Measurements from ENCODE around the gene SLC9A8. TPM values are rescaled to one million over a fixed set of nuclear protein-coding genes. Genes with fewer than 3 reads are reported as not detected.
A peak's percentile ranks its signal among the peaks of the same experiment; 100 is the strongest.

SLC9A8 gene
- total and polyA plus RNA-seq, 8 donors = 7.5 to 16.7 (median 8.8) TPM

GRCh38 chr20:49936153-49937026 is 123.8 kb downstream of the SLC9A8 start, which contains the start of gene RNF114:
Gene RNF114 (plus strand): TSS chr20:49936397. CDS start chr20:49936413, 16 bp downstream.
- TF ChIP-seq CTCF (IDR thresholded peaks at IDR 0.05) = peak in 1 of 2 donors; percentile 18
- H3K9me3 ChIP-seq = no peaks in the 10 kb centered on the region
- intact Hi-C loops (cut with DNase I) = no loop called here

DNA sequence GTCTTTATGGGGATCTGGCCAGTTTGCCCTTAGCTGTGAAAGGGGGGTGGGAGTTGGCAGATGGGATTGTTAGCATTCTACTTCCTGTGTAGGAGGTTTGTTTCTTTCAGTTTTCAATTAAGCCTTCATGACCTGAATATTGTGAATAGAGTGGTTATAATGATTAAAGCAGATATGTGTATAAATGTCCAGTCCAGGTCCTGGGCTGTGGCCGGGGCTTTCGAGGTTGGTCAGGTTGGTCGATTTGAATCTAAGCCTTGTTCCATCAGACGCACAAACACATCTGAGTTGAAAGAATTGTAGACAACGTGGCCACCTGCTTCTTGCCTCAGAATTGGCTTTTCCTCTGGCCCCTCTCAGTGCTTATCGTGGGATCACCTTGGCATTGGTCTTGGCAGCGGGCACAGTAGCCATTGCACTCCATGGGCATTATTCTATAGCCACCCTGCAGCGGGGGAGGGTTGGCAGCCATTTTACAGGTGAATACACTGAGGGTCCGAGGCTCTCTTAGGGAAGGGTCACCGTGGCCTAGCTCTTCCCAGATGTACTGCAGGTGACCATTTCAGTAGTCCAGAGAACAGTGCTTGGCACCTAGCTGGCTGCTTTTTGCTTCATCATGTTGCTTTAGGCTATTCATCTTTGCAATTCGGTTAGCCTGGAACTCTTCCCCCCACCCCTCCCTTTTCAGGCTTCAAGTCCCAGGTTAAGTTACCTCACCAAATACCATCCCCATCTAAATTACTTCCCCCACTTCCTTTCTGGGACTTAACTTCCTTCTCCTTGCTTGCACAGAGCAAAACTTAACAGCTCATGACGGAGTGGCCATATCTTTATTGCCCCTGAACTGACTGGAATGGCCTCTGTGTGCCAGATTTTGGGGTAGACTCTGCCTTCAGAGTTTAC is 124.7 kb downstream of the SLC9A8 start:
- Histone ChIP-seq H3K27ac (peak overlapping the region; percentile 91 to 93), H3K9me3 (no peaks in the 10 kb centered on the region), H3K4me1 (peaks cover 13 to 63% of the 10 kb centered on the region in 2 donors), H3K36me3 (peaks cover 0 to 29% of the 10 kb centered on the region in 2 donors), H3K4me3 (peak overlapping the region; percentile 93 to 100), H3K27me3 (no peaks in the 10 kb centered on the region)
- no peak for TF ChIP-seq CTCF (IDR thresholded peaks at IDR 0.05)
- peak in 1 of 4 donors; percentile 30 for DNase-seq
- ATAC-seq = peak; percentile 33
- intact Hi-C loops (cut with DNase I) = no loop called here

More at GRCh38 chr20:49936153-49937026, 123.8 kb downstream of the SLC9A8 start, which contains the start of gene RNF114:
- no peaks in the 10 kb centered on the region for H3K27me3 ChIP-seq
- peak; percentile 87 to 96 (median 92) for DNase-seq
- ATAC-seq = peak; percentile 96
- peak within 1 kb of the TSS; percentile 93 to 100 for H3K4me3 ChIP-seq
- peaks cover 13 to 54% of the 10 kb centered on the region in 2 donors for H3K4me1 ChIP-seq
- peak within 1 kb of the TSS; percentile 91 to 93 for H3K27ac ChIP-seq
- peaks cover 0 to 20% of the 10 kb centered on the region in 2 donors for H3K36me3 ChIP-seq

- ATAC-seq = no peak
- peak in 2 of 4 donors; percentile 53 to 66 for DNase-seq
- intact Hi-C loops (cut with DNase I) = no loop called here
- H3K27ac ChIP-seq = peak overlapping the region in 1 of 2 donors; percentile 93
- no peak for TF ChIP-seq CTCF (IDR thresholded peaks at IDR 0.05)
- no peaks in the 10 kb centered on the region for H3K9me3 ChIP-seq
- H3K27me3 ChIP-seq = no peaks in the 10 kb centered on the region
- H3K4me3 ChIP-seq = peak overlapping the region in 1 of 2 donors; percentile 93
- peaks cover 0 to 41% of the 10 kb centered on the region in 2 donors for H3K36me3 ChIP-seq
- H3K4me1 ChIP-seq = peaks cover 13 to 68% of the 10 kb centered on the region in 2 donors
Measured at GRCh38 chr20:49938173-49939163, 125.8 kb downstream of the SLC9A8 start.

DNA sequence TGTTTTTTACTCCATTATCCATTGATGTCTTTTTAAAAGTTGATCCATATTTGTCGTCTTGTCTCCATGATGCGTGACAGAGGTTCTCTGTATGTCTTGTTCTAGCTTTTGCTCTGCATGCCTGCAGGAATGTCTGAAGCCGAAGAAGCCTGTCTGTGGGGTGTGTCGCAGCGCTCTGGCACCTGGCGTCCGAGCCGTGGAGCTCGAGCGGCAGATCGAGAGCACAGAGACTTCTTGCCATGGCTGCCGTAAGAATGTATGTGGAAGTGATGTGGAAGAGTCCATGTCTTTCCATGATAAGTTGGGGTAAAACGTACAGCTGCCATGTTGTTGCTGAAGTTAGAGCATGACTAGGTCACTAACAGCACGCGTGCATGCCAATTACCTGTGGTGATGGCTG is 128.8 kb downstream of the SLC9A8 start:
- DNase-seq = peak in 1 of 4 donors; percentile 0
- Histone ChIP-seq H3K4me3 (no peak overlapping the region), H3K4me1 (peaks cover 13 to 60% of the 10 kb centered on the region in 2 donors), H3K9me3 (no peaks in the 10 kb centered on the region), H3K36me3 (peaks cover 0 to 70% of the 10 kb centered on the region in 2 donors), H3K27me3 (no peaks in the 10 kb centered on the region), H3K27ac (no peak overlapping the region)
- no peak for ATAC-seq
- TF ChIP-seq CTCF (IDR thresholded peaks at IDR 0.05) = no peak
- intact Hi-C loops (cut with DNase I) = no loop called here

Other genes starting within 250 kb of the SLC9A8 start
- 10 to 100 TPM; 32.9 to 46.0 TPM for gene PTGIS, start 244.7 kb upstream of the SLC9A8 start, total RNA-seq
- 1 to 10 TPM; 6.2 to 8.2 (median 6.8) TPM for gene PTGIS, start 244.7 kb upstream of the SLC9A8 start, polyA plus RNA-seq (ENCODE audit: insufficient read length in 6 of 6)
- gene B4GALT5, start 99.0 kb upstream of the SLC9A8 start, total RNA-seq = 10 to 100 TPM; 38.4 to 51.0 TPM
- 10 to 100 TPM; 40.4 to 47.6 (median 45.8) TPM for gene B4GALT5, start 99.0 kb upstream of the SLC9A8 start, polyA plus RNA-seq (ENCODE audit: insufficient read length in 6 of 6)
- gene SPATA2, start 102.7 kb downstream of the SLC9A8 start, total RNA-seq = 1 to 10 TPM; 6.9 to 7.1 TPM
- gene SPATA2, start 102.7 kb downstream of the SLC9A8 start, polyA plus RNA-seq (ENCODE audit: insufficient read length in 6 of 6) = 10 to 100 TPM in 1 of 6 donors, 1 to 10 TPM in 5; 7.3 to 10.1 (median 8.3) TPM
- gene RNF114, start 123.6 kb downstream of the SLC9A8 start, total RNA-seq = 10 to 100 TPM; 63.5 to 69.0 TPM
- gene RNF114, start 123.6 kb downstream of the SLC9A8 start, polyA plus RNA-seq (ENCODE audit: insufficient read length in 6 of 6) = 10 to 100 TPM; 60.8 to 70.9 (median 65.6) TPM
- gene SNAI1, start 170.2 kb downstream of the SLC9A8 start, total RNA-seq = 1 to 10 TPM; 2.8 to 4.1 TPM
- gene SNAI1, start 170.2 kb downstream of the SLC9A8 start, polyA plus RNA-seq (ENCODE audit: insufficient read length in 6 of 6) = 10 to 100 TPM in 1 of 6 donors, 1 to 10 TPM in 5; 6.7 to 12.2 (median 9.4) TPM